Hippocampal formation (tissue), 2 donors: ENCODE data around the gene FGD6.
"Not testable (repeated sequence)": the region's sequence is repeated elsewhere in the genome, so short reads cannot be mapped to it uniquely, and the experiment has no call there.

Source experiments
- DNase-seq, 2 donors: peaks; one replicate each; lab custom pipeline; 2025; lab: John Stamatoyannopoulos, UW

Gene FGD6

GRCh38 chr12:95205016-95205624 is 12.1 kb downstream of the FGD6 start:
- no peak for DNase-seq

GRCh38 chr12:95204141-95204866 is 13.0 kb downstream of the FGD6 start:
- DNase-seq, result no peak

GRCh38 chr12:95203487-95204030 is 13.7 kb downstream of the FGD6 start:
- DNase-seq, result no peak

DNA sequence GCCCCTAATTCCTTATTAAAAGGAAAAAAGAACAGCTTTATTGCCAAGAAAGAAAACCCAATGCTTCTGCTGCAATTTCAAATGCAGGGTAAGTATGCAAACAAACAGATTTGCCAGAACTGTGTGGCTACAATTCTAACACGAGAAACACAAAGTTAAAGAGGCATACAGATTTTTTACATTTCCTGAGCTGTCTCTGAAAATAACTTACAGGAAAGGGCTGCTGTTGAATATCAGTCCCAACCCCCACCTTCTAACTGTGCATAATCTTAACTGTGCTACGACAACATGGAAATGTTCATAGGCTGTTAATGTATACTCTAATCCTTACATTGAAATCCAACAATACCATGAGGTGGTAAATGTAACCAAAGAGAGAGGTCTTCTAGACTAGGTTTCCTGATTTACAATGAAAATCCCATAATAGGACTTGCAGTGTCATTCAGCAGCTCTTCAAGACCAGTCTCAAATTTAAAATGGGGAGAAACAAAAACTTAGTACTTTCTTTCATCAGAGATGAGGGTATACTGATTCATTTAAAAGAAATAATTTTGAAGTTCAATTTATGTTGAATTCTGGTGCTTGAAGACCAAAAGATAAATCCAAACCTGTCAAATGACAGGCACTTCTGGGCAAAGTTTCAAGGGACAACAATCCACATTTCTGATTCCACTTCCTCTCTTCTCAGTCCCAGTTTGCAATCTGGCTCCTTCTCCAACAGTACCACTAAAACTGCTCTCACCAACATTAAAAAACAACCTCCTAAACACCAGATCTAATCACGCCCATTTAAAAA is 14.4 kb downstream of the FGD6 start:
- DNase-seq, result no peak

GRCh38 chr12:95201056-95201670 is 16.1 kb downstream of the FGD6 start:
- no peak for DNase-seq

DNA sequence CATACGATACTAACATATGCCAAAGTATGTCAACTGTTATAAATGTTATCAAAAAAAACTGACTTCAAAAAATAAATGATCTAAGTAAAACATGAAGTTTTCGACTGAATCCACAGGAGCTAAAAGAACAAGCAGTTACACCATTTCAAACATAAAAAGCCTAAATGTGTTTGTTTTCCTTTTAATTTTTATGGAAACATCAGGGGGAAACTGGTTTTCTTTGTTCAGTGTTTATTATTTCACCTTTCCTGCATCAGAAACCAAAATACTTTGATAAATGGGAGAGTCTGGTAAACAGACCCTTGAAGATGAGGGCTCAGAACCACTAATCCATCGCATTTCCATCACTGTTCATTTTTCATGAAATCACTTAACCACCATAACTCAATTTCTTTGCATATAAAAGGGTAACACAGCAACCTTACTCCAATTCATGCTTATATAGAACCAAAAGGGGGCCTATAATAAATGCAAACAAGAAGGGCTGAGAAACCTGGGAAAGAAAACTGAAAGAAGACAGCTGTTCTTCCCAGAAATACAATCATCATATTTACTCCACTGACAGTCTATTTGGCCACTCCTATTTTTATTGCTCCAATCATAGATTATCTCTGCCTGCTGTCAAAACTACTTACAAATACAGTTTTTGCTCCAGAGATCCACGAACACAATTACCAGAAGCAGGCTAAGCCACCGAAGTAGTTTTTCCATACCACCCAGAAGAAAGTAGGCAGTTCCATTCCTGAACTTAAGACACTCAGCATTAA is 17.0 kb downstream of the FGD6 start:
- DNase-seq, result no peak

GRCh38 chr12:95198914-95199313 is 18.4 kb downstream of the FGD6 start:
- no peak for DNase-seq

DNA sequence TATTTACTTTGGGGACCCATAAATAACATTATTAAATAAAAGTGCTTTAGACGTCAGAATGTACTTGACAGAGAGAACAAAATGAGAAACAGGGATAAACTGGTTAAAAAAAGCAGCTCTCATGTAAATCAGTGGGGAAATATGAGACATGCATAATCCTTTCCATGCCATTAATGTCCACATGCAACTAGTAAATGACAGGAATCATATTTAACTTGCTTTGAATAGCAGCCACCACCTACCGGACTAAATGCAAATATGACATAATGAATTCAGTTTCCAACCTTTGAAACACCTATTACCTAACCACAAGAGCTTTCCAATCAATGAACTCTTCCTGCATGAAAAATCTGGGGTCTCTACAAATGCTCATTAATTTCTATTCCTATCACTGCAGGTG is 19.6 kb downstream of the FGD6 start:
- no peak for DNase-seq

GRCh38 chr12:95196875-95197569 is 20.2 kb downstream of the FGD6 start:
- DNase-seq, result not testable (repeated sequence)

- no peak for DNase-seq
Observed at GRCh38 chr12:95195122-95195521, 22.1 kb downstream of the FGD6 start.

GRCh38 chr12:95193139-95193538 is 24.1 kb downstream of the FGD6 start:
- no peak for DNase-seq

GRCh38 chr12:95192271-95192670 is 25.0 kb downstream of the FGD6 start:
- DNase-seq, result no peak

GRCh38 chr12:95191060-95191696 is 26.1 kb downstream of the FGD6 start:
- DNase-seq, result no peak

- no peak for DNase-seq
Observed at GRCh38 chr12:95187865-95188415, 29.3 kb downstream of the FGD6 start.

DNA sequence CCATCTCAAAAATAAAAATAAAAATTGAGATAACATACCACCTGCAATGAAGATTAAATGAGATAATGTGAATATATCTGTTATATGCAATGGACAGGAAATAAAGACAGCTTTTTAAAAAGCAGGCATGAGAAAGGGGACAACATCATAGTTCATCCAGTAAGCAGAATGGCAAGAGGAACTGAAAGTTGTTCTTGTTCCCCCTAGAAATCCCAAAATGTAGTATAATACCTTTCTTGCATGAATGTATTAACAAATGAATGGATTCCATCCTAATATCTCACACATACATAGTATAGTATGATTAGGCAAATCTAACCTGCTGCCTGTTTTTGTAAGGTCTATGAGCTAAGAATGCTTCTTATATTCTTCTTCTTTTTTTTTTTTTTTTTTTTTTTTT is 31.4 kb downstream of the FGD6 start:
- DNase-seq, result no peak

DNA sequence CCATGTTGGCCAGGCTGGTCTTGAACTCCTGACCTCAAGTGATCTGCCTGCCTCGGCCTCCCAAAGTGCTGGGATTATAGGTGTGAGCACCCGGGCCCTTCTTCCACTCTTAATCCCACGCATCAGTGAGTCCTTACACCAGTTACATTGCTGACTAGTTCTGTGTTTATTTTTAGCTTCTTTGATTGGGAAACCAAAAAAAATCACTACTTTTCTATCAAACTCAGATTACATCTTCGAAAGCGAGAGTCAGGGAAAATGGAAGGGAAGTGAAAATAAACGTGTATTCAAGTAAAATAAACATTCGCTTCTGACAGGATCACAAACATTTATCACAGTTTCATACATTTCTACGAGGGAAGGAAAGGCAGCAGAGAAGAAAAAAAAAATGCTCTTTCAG is 32.2 kb downstream of the FGD6 start:
- no peak for DNase-seq

DNA sequence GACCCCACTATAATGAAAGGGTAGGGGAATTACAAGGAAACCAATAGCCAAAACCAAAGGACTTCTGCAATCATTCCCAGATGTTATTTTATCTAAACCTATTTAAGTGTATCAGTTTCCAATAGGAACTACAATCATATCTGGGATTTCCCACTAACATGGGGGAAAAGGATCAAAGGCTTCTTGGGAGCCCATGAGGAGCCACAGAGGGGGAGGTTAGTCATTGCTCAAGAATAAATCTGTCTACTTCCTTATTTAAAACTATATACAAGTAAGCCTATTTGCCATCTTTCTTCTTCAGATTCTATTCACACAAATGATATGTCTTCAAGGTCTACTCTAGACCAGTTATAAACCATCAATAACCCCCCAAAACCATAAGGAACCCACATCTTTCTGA is 33.1 kb downstream of the FGD6 start:
- DNase-seq, result no peak

GRCh38 chr12:95182868-95183415 is 34.3 kb downstream of the FGD6 start:
- DNase-seq, result no peak

- no peak for DNase-seq
Observed at GRCh38 chr12:95181103-95181502, 36.2 kb downstream of the FGD6 start.

- no peak for DNase-seq
Observed at GRCh38 chr12:95179011-95179410, 38.3 kb downstream of the FGD6 start.
